Hepatocyte (in vitro differentiated cells): ENCODE data around the gene ANKRD39. TPM values are rescaled to one million over a fixed set of nuclear protein-coding genes. Genes with fewer than 3 reads are reported as not detected.

Experiments
- DNase-seq: peaks from one replicate; pipeline ENCODE4 v3.0.0-alpha.2; 2016; ENCODE audit warnings: low spot score
- H2AFZ ChIP-seq: fragments of 200-600 bp; sonication (generic); 2 replicates; pipeline ENCODE4 v1.6.0; 2016; ENCODE audit warnings: antibody characterized with exemption, mild to moderate bottlenecking
- H3K27ac ChIP-seq: fragments of 200-600 bp; sonication (generic); 2 replicates; pipeline ENCODE4 v1.5.1; 2016; ENCODE audit warnings: mild to moderate bottlenecking
- H3K27me3 ChIP-seq: fragments of 200-600 bp; sonication (generic); 2 replicates; pipeline ENCODE4 v1.6.1; 2016
- H3K36me3 ChIP-seq: fragments of 200-600 bp; sonication (generic); replicated peaks from 2 replicates; pipeline ENCODE4 v1.5.1; 2016; ENCODE audit warnings: low read depth; ENCODE audit not compliant: insufficient read depth
- H3K4me1 ChIP-seq: fragments of 200-600 bp; sonication (generic); 2 replicates; pipeline ENCODE4 v1.5.1; 2016; ENCODE audit warnings: mild to moderate bottlenecking, moderate library complexity; ENCODE audit not compliant: insufficient read depth
- H3K4me2 ChIP-seq: fragments of 200-600 bp; sonication (generic); 2 replicates; pipeline ENCODE4 v1.6.0; 2016
- H3K4me3 ChIP-seq: fragments of 200-600 bp; sonication (generic); 2 replicates; pipeline ENCODE4 v1.5.1; 2016; ENCODE audit warnings: mild to moderate bottlenecking
- H3K79me2 ChIP-seq: fragments of 200-600 bp; sonication (generic); 2 replicates; pipeline ENCODE4 v1.6.0; 2017; ENCODE audit warnings: mild to moderate bottlenecking
- H3K9me2 ChIP-seq: fragments of 200-600 bp; sonication (generic); replicated peaks from 2 replicates; pipeline ENCODE4 v1.6.0; 2017; ENCODE audit warnings: mild to moderate bottlenecking; ENCODE audit not compliant: insufficient read depth
- H3K9me3 ChIP-seq: fragments of 200-600 bp; sonication (generic); 2 replicates; pipeline ENCODE4 v1.5.1; 2016; ENCODE audit warnings: low read depth, mild to moderate bottlenecking
- H4K20me1 ChIP-seq: fragments of 200-600 bp; sonication (generic); 2 replicates; pipeline ENCODE4 v1.6.0; 2016; ENCODE audit warnings: mild to moderate bottlenecking; ENCODE audit not compliant: insufficient read depth, poor library complexity, severe bottlenecking
- EZH2 ChIP-seq: fragments of 200-600 bp; sonication (generic); IDR thresholded peaks from 2 replicates; pipeline ENCODE4 v1.6.1; 2016; ENCODE audit warnings: antibody characterized with exemption, mild to moderate bottlenecking, borderline replicate concordance
- EZH2phosphoT487 ChIP-seq: fragments of 200-600 bp; sonication (generic); IDR thresholded peaks from one replicate; pipeline ENCODE4 v1.6.1; 2018; ENCODE audit warnings: antibody characterized with exemption, mild to moderate bottlenecking, low read depth, moderate library complexity; ENCODE audit not compliant: unreplicated experiment, severe bottlenecking
- WGBS: methylation state at CpG from one replicate; pipeline ENCODE4 v1.1.6; 2016; ENCODE audit warnings: low lambda C conversion rate; ENCODE audit errors: missing lambda C conversion rate; 5-methylcytosine and 5-hydroxymethylcytosine counted together
- polyA plus RNA-seq: library from polyadenylated mRNA; unstranded; fragments of >200 nt; fragmentation: Nextera tagmentation; extraction: Ambion mirVana; gene quantifications from 2 replicates; pipeline ENCODE4 v1.2.1, GENCODE V29; 2016
- total RNA-seq: library from RNA; depleted of rRNA; stranded (reverse); fragments of >200 nt; gene quantifications from 2 replicates; pipeline ENCODE4 v1.2.3, GENCODE V29; 2014
- TF ChIP-seq, protein P1 (sequence below): fragments of 200-600 bp; sonication (generic); IDR thresholded peaks from 2 replicates; pipeline ENCODE4 v1.5.1; 2016; ENCODE audit warnings: antibody characterized with exemption, mild to moderate bottlenecking; ENCODE audit not compliant: poor library complexity

ANKRD39 gene
- total and polyA plus RNA-seq, 2 experiments from 2014 or later: 13.6 to 25.6 TPM

DNA sequence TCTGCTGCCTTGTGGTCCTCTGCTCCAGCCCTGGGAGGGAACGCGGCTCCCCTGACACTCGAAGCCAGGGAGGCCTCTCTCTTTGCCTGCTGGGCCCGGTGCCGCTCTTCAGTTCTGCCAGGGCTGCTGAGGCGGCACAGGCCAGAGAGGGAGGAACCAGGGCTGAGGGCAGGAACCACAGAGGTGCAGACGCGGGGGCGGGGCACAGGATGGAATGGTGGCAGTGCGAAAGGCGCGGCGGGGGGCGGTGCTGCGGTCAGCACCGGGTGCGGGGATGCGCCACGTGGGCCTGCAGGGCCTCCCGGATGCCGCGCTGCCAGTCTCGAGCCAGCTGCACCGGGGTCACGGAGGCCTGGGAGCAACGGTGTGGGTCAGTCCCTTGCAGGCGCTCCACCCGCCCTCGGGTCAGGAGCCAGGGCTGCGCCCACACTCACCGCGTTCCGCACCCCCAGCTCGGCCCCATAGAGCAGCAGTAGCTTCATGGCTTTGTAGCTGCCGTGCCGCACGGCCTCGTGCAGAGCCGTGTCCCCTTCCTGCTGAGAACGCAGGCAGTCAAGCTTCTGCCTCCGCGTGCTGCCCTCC, 18.4 kb downstream of the ANKRD39 start:
- Histone ChIP-seq H3K36me3 (no peaks in the 10 kb centered on the region), H3K4me3 (no peak overlapping the region), H2AFZ (no peak overlapping the region), H3K27ac (no peak overlapping the region), H3K9me2 (no peaks in the 10 kb centered on the region), H4K20me1 (no peaks in the 10 kb centered on the region), H3K27me3 (no peaks in the 10 kb centered on the region), H3K4me1 (no peaks in the 10 kb centered on the region), H3K79me2 (no peaks in the 10 kb centered on the region), H3K4me2 (no peak overlapping the region), H3K9me3 (no peaks in the 10 kb centered on the region)
- no peak for DNase-seq
- TF ChIP-seq EZH2 (no peak), EZH2phosphoT487 (no peak)
- TF ChIP-seq, protein P1, sequence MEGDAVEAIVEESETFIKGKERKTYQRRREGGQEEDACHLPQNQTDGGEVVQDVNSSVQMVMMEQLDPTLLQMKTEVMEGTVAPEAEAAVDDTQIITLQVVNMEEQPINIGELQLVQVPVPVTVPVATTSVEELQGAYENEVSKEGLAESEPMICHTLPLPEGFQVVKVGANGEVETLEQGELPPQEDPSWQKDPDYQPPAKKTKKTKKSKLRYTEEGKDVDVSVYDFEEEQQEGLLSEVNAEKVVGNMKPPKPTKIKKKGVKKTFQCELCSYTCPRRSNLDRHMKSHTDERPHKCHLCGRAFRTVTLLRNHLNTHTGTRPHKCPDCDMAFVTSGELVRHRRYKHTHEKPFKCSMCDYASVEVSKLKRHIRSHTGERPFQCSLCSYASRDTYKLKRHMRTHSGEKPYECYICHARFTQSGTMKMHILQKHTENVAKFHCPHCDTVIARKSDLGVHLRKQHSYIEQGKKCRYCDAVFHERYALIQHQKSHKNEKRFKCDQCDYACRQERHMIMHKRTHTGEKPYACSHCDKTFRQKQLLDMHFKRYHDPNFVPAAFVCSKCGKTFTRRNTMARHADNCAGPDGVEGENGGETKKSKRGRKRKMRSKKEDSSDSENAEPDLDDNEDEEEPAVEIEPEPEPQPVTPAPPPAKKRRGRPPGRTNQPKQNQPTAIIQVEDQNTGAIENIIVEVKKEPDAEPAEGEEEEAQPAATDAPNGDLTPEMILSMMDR: no peak
- WGBS: 96% methylated on average over 41 of the region's 42 CpGs

DNA sequence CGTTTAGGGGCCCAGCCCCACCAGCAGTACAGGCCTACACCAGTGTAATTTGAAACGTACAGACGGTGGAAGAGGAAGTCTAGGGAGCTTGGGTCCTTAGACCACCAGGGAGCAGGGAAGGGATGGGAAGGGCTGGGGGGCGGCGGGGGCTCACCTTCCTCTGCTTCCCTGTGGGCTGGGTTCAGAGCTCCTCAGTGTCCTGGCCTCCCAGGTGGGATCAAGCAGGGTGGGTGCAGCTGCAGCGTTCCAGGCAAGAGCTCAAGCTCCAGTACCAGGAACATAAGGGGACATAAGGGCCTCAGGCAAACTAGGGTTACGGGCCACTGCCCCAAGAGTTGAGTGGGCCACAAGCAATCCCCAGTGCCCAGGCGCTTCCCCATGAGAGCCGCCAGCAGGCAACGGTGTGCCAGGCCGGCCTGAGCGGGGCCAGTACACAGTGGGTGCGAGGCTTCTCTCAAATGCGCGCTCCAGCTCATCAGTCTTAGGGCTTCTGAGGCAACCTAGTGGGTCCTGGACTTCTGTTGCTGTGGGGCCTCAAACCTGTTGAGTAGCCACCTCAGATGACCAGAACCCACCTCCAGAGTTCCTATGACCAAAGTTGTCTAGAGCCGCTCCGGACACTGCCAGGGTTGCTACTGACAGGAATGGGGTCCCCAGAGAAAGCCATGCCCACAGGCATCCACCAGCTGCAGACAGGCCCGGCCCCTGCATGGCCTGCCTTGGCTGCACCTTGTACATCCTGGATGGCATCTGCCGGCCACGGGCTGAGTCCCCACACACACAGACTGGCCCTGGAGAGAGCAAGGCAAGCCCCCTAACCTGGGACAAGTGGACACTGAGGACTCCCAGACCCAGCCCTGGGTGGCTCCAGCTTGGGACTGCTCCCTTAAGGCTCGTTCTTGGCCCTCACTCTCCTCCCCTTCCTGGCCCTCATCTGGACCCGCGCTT, 19.2 kb downstream of the ANKRD39 start:
- H3K9me3 ChIP-seq: no peaks in the 10 kb centered on the region
- WGBS: 95% methylated on average over 23 of the region's 23 CpGs
- H2AFZ ChIP-seq: no peak overlapping the region
- DNase-seq: no peak
- no peaks in the 10 kb centered on the region for H3K9me2 ChIP-seq
- no peaks in the 10 kb centered on the region for H3K4me1 ChIP-seq
- no peaks in the 10 kb centered on the region for H3K27me3 ChIP-seq
- TF ChIP-seq EZH2: no peak
- TF ChIP-seq EZH2phosphoT487: no peak
- TF ChIP-seq, protein P1: no peak
- no peaks in the 10 kb centered on the region for H4K20me1 ChIP-seq
- no peak overlapping the region for H3K27ac ChIP-seq
- no peak overlapping the region for H3K4me2 ChIP-seq
- no peaks in the 10 kb centered on the region for H3K79me2 ChIP-seq
- no peak overlapping the region for H3K4me3 ChIP-seq
- H3K36me3 ChIP-seq: no peaks in the 10 kb centered on the region

DNA sequence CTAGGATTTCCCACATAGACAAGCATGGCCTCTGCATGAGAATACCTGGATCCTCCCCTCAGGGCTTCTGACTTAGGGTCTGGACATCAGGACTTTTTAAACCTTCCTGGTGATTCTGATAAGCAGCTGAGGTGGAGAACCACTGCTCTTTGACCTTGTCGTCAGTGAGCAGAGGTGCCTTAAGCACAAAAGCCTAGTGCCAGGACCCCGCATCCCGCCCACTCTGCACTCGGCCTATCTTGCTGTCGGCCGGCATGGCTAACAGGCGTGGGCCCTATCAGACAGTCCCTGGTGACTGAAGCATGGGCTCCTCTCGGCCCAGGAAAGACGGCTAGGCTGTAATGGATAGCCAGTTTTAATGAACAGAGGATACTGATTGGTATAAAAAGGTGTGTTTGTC, 20.2 kb downstream of the ANKRD39 start:
- peaks cover 8% of the 10 kb centered on the region for H3K4me1 ChIP-seq
- no peaks in the 10 kb centered on the region for H3K9me3 ChIP-seq
- no peaks in the 10 kb centered on the region for H3K27me3 ChIP-seq
- TF ChIP-seq EZH2phosphoT487 (no peak), EZH2 (no peak)
- TF ChIP-seq, protein P1: no peak
- H3K4me3 ChIP-seq: no peak overlapping the region
- H2AFZ ChIP-seq: no peak overlapping the region
- no peaks in the 10 kb centered on the region for H4K20me1 ChIP-seq
- H3K36me3 ChIP-seq: no peaks in the 10 kb centered on the region
- no peak for DNase-seq
- WGBS: 73% methylated on average over 9 of the region's 9 CpGs
- no peaks in the 10 kb centered on the region for H3K9me2 ChIP-seq
- no peaks in the 10 kb centered on the region for H3K79me2 ChIP-seq
- H3K27ac ChIP-seq: no peak overlapping the region
- no peak overlapping the region for H3K4me2 ChIP-seq
